ENCODE measurements around the gene TNS1.

The TNS1 gene

GRCh38 chr2:217955881-217956493, 46.8 kb downstream of the TNS1 start:
- DNase-seq, result no peak

- no peak for DNase-seq
These were observed 47.6 kb downstream of the TNS1 start for GRCh38 chr2:217954971-217955740.

GRCh38 chr2:217954469-217954868, 48.3 kb downstream of the TNS1 start:
- no peak for DNase-seq

GRCh38 chr2:217954051-217954450, 48.7 kb downstream of the TNS1 start:
- no peak for DNase-seq

- no peak for DNase-seq
These were observed 49.3 kb downstream of the TNS1 start for GRCh38 chr2:217953531-217953932.

GRCh38 chr2:217953011-217953481, 49.7 kb downstream of the TNS1 start:
- no peak for DNase-seq

GRCh38 chr2:217952409-217952808, 50.4 kb downstream of the TNS1 start:
- DNase-seq, result no peak

GRCh38 chr2:217951521-217952247, 51.1 kb downstream of the TNS1 start:
- no peak for DNase-seq

GRCh38 chr2:217951091-217951490, 51.7 kb downstream of the TNS1 start:
- DNase-seq, result no peak

- DNase-seq, result no peak
These were observed 52.4 kb downstream of the TNS1 start for GRCh38 chr2:217950401-217950871.

GRCh38 chr2:217949447-217949846, 53.3 kb downstream of the TNS1 start:
- no peak for DNase-seq

- no peak for DNase-seq
These were observed 53.9 kb downstream of the TNS1 start for GRCh38 chr2:217948897-217949296.

GRCh38 chr2:217948351-217948791, 54.4 kb downstream of the TNS1 start:
- DNase-seq, result no peak

GRCh38 chr2:217947383-217948350, 55.1 kb downstream of the TNS1 start:
- DNase-seq, result no peak

GRCh38 chr2:217946051-217946450, 56.7 kb downstream of the TNS1 start:
- no peak for DNase-seq

- DNase-seq, result no peak
These were observed 57.3 kb downstream of the TNS1 start for GRCh38 chr2:217945530-217945929.

GRCh38 chr2:217944923-217945322, 57.9 kb downstream of the TNS1 start:
- no peak for DNase-seq

GRCh38 chr2:217944366-217944765, 58.4 kb downstream of the TNS1 start:
- no peak for DNase-seq

- DNase-seq, result no peak
These were observed 59.1 kb downstream of the TNS1 start for GRCh38 chr2:217943446-217944321.

- no peak for DNase-seq
These were observed 60.0 kb downstream of the TNS1 start for GRCh38 chr2:217942731-217943335.
